ENCODE data around the gene MRPL55.

- no peak for TF ChIP-seq CTCF (IDR thresholded peaks at IDR 0.05; ENCODE audit: insufficient read depth, low read length)
- TF ChIP-seq GABPA (IDR thresholded peaks at IDR 0.05; ENCODE audit: low read depth): no peak
- TF ChIP-seq POLR2AphosphoS5 (IDR thresholded peaks at IDR 0.05; ENCODE audit: low read depth): no peak
These were observed 42.3 kb upstream of the MRPL55 start for GRCh38 chr1:228151180-228151925.
